HCT116 (cell line): ENCODE data around the gene RNF39.

Source experiments
- CBX3 ChIP-seq: IDR thresholded peaks from 2 replicates; pipeline ENCODE4 v1.6.1; 2012; ENCODE audit warnings: low read depth
- CTCF ChIP-seq, 3 experiments: fragments of 200-600 bp in 1 of 3; sonication (generic) in 1 of 3; IDR thresholded peaks in 2 of 3; conservative IDR thresholded peaks in 1 of 3; 2 replicates each; pipeline ENCODE4 v1.5.1; 2012 to 2017; ENCODE audit warnings: low read depth in 2 of 3, low read length in 2 of 3, antibody characterized with exemption in 1 of 3, borderline replicate concordance in 1 of 3, control low read depth in 1 of 3, mild to moderate bottlenecking in 1 of 3, mixed read lengths in 1 of 3, mixed run types in 1 of 3, moderate library complexity in 1 of 3; ENCODE audit not compliant: insufficient read depth in 1 of 3
- EZH2 ChIP-seq: fragments of 200-600 bp; sonication (generic); IDR thresholded peaks from 2 replicates; pipeline ENCODE4 v1.6.1; 2017; ENCODE audit warnings: antibody characterized with exemption, mixed run types
- EZH2phosphoT487 ChIP-seq: fragments of 200-600 bp; IDR thresholded peaks from 2 replicates; pipeline ENCODE4 v1.6.1; 2018; ENCODE audit warnings: antibody characterized with exemption, borderline replicate concordance
- FOSL1 ChIP-seq: IDR thresholded peaks from 2 replicates; pipeline ENCODE4 v1.6.1; 2012; ENCODE audit warnings: low read depth
- POLR2A ChIP-seq: IDR thresholded peaks from 2 replicates; pipeline ENCODE4 v1.7.0; 2011; ENCODE audit warnings: borderline replicate concordance; ENCODE audit not compliant: insufficient read depth, insufficient read length; ENCODE audit errors: extremely low read depth
- POLR2AphosphoS5 ChIP-seq: IDR thresholded peaks from 2 replicates; pipeline ENCODE4 v1.6.1; 2011; ENCODE audit warnings: mild to moderate bottlenecking, low read depth, low read length, moderate library complexity
- ZBTB33 ChIP-seq: IDR thresholded peaks from 2 replicates; pipeline ENCODE4 v1.6.1; 2011; ENCODE audit warnings: mild to moderate bottlenecking, low read length, moderate library complexity; ENCODE audit not compliant: insufficient replicate concordance; ENCODE audit errors: extremely low read depth
- ZNF274 ChIP-seq: fragments of 200-500 bp; sonication (Bioruptor generic); IDR thresholded peaks from 2 replicates; pipeline ENCODE4 v1.6.1; 2014; ENCODE audit warnings: mild to moderate bottlenecking, low read depth, low read length, inconsistent platforms

- no peak for TF ChIP-seq CTCF (IDR thresholded peaks at IDR 0.05 in 2 of 3, conservative IDR thresholded peaks at IDR 0.05 in 1 of 3; ENCODE audit: borderline replicate concordance in 1 of 3, insufficient read depth in 1 of 3, low read depth in 2 of 3, low read length in 2 of 3)
- no peak for TF ChIP-seq ZNF274
- peak; percentile 90 for TF ChIP-seq POLR2A
- no peak for TF ChIP-seq EZH2
- peak; percentile 93 for TF ChIP-seq POLR2AphosphoS5
- no peak for TF ChIP-seq FOSL1
- peak; percentile 96 for TF ChIP-seq CBX3
- no peak for TF ChIP-seq EZH2phosphoT487
- TF ChIP-seq ZBTB33 = peak; percentile 57
These were observed 14.3 kb downstream of the RNF39 start, which contains the start of gene POLR1H for GRCh38 chr6:30061092-30061857.
